C4-2B (cell line): ENCODE results near the gene RELN.

Experiments used
- ZFX ChIP-seq: fragments of 450-650 bp; IDR thresholded peaks from 2 replicates; pipeline ENCODE4 v1.6.1; 2017
- TF ChIP-seq, protein P1 (sequence below): fragments of 450-650 bp; conservative IDR thresholded peaks from 2 replicates; pipeline ENCODE4 v1.5.1; 2017; ENCODE audit warnings: mild to moderate bottlenecking

DNA sequence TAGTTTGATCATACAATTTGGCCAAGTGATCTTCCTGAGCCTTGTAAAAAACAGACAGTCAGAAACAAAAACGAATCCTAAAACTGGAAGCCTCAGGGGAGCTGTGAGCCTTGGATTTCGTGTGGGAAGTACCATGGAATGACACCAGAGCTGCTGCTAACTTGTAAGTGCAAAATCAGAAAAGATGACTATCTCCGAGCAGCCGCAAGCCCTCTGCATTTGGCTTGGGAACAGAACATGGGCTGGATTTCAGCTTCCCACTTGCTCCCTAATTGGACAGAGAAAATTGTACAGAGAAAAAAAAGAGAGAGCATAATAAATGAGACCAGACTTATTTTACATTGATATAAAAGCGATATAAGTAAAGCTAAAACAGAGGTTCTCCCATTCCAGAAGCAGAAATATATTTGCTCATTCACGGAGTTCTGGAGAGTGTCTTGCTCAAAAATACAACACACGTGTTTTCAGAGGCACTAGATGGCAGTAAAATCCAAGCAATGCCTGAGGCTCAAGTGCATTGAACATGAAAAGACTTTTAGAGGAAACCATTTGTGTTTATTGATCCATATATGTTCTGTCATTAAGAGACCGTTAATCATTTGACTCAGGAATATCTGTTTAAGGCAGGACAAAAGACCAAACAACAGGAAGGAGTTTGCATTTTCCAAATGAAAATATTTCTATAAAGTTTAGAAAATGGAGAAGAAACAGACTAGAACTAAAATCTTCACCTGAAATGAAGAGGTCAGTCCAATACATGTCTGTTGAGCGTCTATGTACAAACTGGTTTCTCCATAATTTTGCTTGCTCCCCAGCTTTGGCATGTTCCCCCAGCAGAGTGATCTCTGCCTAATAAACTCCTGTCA lies 465.2 kb downstream of the RELN start:
- TF ChIP-seq, protein P1, sequence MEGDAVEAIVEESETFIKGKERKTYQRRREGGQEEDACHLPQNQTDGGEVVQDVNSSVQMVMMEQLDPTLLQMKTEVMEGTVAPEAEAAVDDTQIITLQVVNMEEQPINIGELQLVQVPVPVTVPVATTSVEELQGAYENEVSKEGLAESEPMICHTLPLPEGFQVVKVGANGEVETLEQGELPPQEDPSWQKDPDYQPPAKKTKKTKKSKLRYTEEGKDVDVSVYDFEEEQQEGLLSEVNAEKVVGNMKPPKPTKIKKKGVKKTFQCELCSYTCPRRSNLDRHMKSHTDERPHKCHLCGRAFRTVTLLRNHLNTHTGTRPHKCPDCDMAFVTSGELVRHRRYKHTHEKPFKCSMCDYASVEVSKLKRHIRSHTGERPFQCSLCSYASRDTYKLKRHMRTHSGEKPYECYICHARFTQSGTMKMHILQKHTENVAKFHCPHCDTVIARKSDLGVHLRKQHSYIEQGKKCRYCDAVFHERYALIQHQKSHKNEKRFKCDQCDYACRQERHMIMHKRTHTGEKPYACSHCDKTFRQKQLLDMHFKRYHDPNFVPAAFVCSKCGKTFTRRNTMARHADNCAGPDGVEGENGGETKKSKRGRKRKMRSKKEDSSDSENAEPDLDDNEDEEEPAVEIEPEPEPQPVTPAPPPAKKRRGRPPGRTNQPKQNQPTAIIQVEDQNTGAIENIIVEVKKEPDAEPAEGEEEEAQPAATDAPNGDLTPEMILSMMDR = peak; percentile 77
- no peak for TF ChIP-seq ZFX
